Measurements from ENCODE around the gene S100A12. TPM values are rescaled to one million over a fixed set of nuclear protein-coding genes. Genes with fewer than 3 reads are reported as not detected.

Gene S100A12
- total RNA-seq, 2 donors from 2014 or later = 0.85 TPM; not detected in 1

- no peak for ATAC-seq
Measured at GRCh38 chr1:153397924-153398651, 22.7 kb upstream of the S100A12 start.

DNA sequence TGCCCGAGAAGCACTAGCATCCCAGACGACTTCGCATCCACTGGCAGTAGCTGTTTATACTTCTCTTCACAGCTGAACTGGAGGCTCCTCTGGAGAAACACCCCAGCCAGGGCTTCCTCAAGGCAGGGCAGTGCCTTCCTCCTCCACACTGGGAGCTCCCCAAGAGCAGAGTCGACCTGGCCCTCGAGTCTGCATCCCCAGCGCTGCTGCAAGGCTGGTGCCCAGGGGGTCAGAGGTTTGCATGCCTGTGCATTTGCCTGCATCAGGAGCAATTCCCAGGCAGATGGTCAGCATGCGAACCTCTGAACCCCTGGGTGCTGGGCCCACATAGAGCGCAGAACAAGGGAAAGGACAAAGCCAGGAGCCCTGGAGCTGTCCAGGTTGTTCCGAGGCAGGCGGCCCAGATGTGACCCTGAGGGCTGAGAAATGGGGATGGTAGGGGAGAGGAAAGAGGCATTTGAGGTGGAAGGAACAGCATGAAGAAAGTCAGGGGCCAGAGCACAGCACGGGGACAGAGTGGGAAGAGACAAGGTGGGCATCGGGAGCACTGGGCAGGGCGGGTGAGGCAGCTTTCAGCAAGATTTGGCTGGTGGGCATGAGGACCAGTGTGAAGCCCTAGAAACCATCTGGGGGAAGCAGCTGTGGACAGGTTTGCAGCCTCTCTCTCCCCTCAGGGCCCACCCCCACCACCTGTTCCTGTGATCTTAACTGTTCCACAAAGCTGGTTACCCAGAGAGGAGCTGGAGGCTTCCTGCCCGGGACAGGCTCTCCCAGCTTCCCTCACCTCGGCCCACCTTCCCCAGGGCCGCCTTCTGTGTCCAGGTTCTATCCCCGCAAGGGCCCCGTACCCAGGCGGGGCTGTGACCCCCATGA is 21.9 kb upstream of the S100A12 start:
- ATAC-seq (no peak), DNase-seq (no peak)
- intact Hi-C loops (cut with DNase I, micrococcal nuclease) = no loop called here

More at GRCh38 chr1:153397924-153398651, 22.7 kb upstream of the S100A12 start:
- intact Hi-C loops (cut with DNase I, micrococcal nuclease) = no loop called here
- DNase-seq = no peak

DNA sequence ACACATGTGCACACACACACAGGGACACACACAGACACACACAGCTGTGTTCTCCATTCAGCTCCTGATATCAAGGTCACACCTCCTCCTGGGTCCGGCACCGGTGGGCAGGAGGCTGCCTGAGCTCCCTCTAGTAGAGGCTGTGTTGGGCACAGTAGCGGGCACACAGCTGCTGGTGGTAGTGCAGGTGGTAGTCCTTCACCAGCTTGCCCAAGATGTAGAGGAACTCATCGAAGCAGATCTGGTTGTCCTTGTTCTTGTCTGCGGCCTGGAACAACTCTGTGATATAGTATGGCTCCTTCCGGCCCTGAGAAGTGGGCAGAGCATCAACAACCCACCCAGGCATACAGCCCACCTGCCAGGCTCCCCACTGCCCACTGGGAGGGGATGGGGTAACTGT is 21.0 kb upstream of the S100A12 start:
- intact Hi-C loops (cut with DNase I, micrococcal nuclease) = no loop called here

DNA sequence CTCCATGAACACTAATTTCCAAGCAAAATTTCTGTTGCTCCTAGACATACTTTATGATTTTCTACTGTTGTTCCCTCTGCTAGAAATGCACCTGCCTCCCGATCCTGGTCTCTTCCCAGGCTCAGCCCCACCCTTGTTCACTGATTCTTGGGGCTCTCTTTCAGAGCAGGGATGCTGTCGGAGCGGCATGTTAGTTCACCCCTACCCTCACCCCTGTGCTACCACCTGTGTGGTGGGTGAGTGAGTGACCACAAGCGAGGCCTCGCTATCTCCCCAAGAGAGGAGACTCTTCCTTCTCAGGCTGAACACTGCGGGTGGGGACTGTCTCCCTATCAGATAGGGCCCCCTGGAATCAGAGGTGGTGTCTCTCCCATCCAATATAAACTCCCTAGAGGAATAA is 20.4 kb upstream of the S100A12 start:
- ATAC-seq (no peak), DNase-seq (no peak)
- intact Hi-C loops (cut with DNase I, micrococcal nuclease) = no loop called here

More for the DNA sequence above, 21.0 kb upstream of the S100A12 start:
- no peak for DNase-seq
- ATAC-seq = no peak

DNA sequence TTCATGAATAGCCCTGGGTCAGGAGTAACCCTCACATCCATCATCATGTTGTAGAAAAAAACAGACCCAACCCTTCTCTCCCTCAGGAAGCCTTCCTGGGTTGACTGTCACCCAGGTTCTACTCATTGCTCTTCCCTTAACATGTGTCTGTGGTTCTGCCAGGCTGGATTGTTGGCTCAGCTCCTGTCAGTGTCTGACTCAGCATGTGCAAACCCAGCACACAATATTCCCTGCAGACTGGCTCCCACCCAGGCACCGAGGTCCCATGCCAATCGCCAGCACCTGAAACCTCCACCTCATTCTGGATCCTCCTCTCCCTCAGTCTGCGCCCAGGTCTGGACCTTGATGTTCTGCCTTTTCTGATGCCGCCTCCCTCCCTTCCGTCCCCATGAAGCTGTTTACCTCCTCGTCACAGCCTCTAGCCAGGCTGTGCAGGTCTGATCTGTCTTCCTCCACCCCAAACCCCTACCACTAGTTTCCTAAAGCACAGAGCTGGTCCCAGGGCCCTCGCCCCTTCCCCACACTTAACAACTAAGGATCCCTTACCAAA is 19.8 kb upstream of the S100A12 start:
- intact Hi-C loops (cut with DNase I, micrococcal nuclease) = no loop called here
- no peak for ATAC-seq
- DNase-seq = no peak

DNA sequence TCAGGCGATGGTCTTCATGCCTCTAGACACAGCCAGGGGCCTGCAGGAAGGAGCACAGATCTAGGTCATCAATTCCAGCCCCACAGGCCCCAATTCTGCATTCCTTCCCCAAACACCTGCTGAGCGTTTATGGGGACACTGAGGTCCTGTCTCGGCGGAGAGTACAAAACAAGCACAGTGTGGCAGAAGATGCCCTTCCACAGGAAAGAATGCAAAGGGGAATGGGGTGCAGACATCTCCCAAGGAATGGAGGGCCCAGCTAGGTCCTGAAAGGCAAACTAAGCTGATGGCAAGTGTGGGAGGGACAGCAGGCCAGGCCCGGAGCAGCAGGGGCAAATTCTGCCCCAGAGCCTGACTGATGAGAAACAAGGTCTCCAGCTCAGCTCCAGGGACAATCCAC is 19.0 kb upstream of the S100A12 start:
- ATAC-seq (no peak), DNase-seq (no peak)
- intact Hi-C loops (cut with DNase I, micrococcal nuclease) = no loop called here

DNA sequence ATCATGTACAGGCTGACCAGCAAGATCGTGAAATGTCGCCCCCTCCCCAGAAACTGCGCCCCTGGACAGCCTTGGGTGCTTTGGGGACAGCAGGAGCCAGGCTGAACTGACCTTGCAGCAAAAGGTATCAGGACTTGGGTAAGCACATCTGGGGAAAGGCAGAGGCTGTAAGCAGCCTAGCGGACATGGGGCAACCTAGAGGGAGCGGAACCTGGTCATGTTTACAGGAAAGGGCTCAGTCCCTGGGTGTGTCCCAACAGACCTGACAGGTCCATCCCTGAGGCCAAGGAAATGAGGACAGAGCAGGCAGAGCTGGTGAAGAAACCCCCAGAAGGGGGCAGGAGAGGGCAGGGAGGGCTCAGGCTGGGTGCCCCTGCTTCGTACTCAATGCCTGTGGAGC is 18.5 kb upstream of the S100A12 start:
- ATAC-seq (no peak), DNase-seq (no peak)
- intact Hi-C loops (cut with DNase I, micrococcal nuclease) = no loop called here

GRCh38 chr1:153392822-153393221 is 17.4 kb upstream of the S100A12 start:
- DNase-seq (no peak), ATAC-seq (no peak)
- intact Hi-C loops (cut with DNase I, micrococcal nuclease) = no loop called here

DNA sequence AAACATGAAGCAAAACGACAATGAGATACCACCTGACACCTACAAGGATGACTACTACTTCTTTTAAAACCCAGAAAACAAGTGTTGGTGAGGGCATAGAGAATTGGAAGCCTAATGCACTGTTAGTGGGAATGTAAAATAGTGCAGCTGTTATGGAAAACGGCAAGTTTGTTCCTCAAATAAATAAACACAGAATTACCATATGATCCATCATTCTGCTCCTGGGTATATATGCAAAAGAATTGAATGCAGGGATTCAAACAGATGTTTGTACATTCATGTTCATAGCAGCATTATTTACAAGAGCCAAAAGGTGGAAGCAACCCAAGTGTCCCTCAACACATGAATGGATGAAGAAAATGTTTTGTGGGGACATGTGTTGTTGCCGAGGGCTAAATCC is 16.8 kb upstream of the S100A12 start:
- ATAC-seq (no peak), DNase-seq (no peak)
- intact Hi-C loops (cut with DNase I, micrococcal nuclease) = no loop called here

DNA sequence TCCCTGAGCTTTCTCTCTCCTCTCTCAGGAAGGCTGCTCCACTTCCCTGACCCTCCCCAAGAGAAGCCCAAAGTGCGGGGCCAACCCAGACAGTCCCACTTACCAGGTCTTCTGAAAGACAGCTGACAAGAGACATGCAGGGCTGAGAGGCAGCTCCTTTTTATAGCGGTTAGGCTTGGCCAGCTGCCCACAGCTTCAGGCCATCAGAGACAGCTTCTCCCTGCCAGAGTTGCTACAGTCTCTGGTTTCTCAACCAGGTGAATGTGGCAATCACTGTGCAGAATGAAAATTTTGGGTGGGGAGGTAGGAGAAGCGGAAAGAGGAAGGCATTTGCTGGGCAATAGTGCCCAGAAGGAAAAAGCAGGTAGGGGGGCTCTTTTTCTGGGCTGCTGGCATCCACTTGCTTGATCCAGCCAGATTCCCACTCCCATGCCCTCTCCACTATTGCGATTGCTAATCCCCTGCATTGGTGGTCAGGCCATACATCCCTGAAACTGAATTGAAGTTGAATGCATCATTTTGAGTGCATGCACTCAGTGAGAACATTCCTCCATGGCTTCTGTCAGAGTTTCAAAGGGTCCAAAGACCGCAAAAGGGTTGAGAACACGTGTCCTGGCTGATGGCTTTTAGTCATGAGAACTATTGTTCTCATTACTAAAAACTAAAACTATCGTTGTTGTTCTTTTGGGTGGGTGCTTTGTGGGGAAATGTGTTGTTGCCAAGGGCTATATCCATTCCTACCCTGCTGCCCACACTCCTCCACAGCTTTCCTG is 15.7 kb upstream of the S100A12 start, which contains the start of gene S100A8:
Gene S100A8, minus strand, starts transcription at position 136 of the 773 bp plus-strand sequence. CDS start 538 bp downstream, outside the sequence.
- ATAC-seq (no peak), DNase-seq (peak in 1 of 2 donors; percentile 22)
- intact Hi-C loops (cut with DNase I, micrococcal nuclease) = no loop called here

DNA sequence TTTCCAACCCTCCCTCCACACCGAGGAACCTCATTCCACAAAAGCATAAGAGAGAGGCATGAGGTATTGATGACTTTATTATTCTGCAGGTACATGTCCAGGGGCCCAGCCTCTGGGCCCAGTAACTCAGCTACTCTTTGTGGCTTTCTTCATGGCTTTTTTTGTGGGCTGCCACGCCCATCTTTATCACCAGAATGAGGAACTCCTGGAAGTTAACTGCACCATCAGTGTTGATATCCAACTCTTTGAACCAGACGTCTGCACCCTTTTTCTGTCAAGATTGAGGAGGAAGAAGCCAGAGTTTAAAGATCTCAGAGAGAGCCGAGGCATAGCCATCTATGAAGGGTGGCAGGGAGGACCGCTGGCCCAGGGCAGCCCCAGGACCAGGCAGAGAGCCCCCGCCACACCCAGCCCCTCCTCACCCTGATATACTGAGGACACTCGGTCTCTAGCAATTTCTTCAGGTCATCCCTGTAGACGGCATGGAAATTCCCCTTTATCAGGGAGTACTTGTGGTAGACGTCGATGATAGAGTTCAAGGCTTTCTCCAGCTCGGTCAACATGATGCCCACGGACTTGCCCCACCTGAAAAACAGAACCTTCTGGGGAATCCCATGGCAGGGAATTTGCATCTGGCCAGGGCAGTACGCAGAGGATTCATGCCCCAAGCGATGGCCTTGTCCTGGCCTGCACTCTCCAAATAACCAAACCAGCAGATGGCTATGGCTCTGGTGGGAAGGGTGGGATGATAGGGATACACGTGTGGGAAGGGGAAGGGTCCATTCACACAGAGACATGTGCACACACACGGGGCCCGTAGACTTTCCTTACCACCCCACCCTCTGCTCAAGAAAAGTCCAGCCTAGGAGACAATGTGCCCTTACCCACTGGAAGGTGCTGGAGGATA is 14.8 kb upstream of the S100A12 start:
- peak; percentile 35 for ATAC-seq
- DNase-seq = no peak
- intact Hi-C loops (cut with DNase I, micrococcal nuclease) = no loop called here

DNA sequence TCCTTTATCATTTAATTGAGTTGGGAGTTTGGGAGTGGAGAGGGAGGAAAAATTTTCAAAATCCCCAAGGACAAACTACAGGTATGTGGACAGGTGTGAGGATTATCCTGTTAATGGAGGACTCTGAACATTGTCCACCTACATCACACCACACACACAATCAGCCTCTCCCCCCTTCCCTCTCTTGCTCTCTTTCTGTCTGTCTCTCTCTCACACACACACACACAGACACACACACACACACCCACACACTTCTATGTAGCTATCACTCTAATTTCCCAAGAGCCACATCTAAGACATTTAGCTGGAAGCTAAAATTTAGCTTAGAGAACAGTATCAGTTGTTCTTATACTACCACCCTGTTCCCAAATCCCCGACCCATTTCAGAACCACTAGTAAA is 14.0 kb upstream of the S100A12 start:
- intact Hi-C loops (cut with DNase I, micrococcal nuclease) = no loop called here
- no peak for ATAC-seq

DNA sequence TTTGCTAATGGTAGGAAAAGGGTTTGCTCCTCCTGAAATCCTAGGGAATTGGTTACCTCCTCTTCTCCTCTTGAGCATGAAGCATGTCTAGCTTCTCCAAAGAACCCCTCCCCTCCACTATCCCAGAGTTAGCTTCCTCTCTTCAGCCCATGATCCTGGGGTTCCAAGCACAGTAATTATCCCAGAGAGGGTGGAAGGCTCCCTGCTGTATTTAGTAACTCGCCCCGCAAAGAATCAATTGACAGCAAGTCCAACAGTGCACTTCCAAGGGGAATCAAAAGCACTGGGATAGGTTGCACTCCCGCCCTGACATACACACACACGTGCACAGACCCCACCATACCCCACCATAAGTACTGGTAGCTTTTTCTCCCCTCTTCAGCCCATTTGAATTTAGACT is 12.4 kb upstream of the S100A12 start:
- ATAC-seq = no peak
- no peak for DNase-seq
- intact Hi-C loops (cut with DNase I, micrococcal nuclease) = no loop called here

More for the DNA sequence above, 14.0 kb upstream of the S100A12 start:
- DNase-seq = no peak

DNA sequence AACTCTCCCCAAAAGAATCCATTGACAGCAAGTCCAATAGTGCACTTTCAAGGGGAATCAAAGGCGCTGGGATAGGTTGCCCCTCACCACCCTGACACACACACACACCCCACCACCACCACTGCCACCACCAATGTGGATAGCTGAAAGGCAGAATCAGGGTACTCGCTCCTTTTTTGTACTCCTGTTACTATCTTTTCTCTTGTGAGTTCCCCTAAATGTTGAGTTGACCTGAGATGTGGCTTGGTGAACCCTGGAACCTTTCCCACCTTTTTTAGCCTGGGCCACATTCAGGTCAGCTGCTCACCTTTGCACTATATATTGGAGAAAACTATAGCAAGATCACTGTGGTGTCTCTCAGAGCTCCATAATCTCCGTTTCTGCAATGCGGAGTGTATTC is 11.6 kb upstream of the S100A12 start:
- ATAC-seq (no peak), DNase-seq (no peak)
- intact Hi-C loops (cut with DNase I, micrococcal nuclease) = no loop called here

DNA sequence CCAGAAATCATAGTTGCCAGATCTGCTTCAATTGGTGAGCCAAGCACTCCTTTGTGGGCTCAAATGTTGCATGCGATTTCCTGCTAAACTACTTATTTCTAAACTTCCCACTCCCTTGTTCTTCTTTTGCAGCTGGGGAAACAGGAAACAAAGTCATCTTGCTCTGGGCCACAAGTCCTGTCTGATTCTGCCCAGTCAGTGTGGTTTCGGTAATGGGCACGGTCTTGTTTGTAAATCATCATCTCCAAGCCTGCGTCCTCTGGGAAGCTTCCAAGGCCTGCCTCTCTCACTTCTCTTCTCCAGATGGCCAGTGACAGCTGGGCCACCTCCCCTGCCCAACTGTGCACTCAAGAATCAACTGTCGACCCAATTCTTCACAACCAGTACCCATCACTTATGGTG is 11.1 kb upstream of the S100A12 start:
- ATAC-seq (no peak), DNase-seq (peak; percentile 16 to 37)
- intact Hi-C loops (cut with DNase I, micrococcal nuclease) = no loop called here

GRCh38 chr1:153384958-153385580 is 9.6 kb upstream of the S100A12 start:
- ATAC-seq = no peak
- no peak for DNase-seq
- intact Hi-C loops (cut with DNase I, micrococcal nuclease) = no loop called here

- intact Hi-C loops (cut with DNase I, micrococcal nuclease) = no loop called here
- no peak for ATAC-seq
- no peak for DNase-seq
Measured at GRCh38 chr1:153380711-153381110, 5.3 kb upstream of the S100A12 start.

DNA sequence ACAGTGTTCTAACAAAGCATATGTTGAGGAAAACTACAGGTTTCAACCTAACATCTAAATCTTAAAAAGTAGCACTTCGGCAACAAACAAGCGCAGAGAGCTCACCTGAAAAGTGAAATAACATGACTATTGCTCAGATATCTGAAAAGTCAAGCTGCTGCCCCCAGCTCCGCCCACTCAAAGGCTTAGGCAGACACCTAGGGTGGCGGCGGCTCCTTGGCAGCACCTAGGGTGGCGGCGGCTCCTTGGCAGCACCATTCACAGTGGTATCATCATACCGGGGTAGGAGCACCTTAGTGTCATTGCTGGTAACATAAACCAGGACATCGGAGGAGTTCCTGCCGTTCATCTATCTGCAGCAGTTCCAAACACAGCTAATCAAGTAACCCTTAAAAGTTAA is 4.2 kb upstream of the S100A12 start:
- ATAC-seq (no peak), DNase-seq (no peak)
- intact Hi-C loops (cut with DNase I, micrococcal nuclease) = no loop called here

Measured in left colon (tissue), 2 donors.